Smooth muscle cell of the coronary artery (primary cell): Measurements from ENCODE around the gene POU2AF2. TPM values are rescaled to one million over a fixed set of nuclear protein-coding genes. Genes with fewer than 3 reads are reported as not detected.

Experiments used
- total RNA-seq: library from RNA; depleted of rRNA; stranded (reverse); fragments of >200 nt; gene quantifications from 2 replicates; pipeline ENCODE4 v1.2.3, GENCODE V29; 2014; ENCODE audit warnings: low replicate concordance

POU2AF2 gene, protein sequence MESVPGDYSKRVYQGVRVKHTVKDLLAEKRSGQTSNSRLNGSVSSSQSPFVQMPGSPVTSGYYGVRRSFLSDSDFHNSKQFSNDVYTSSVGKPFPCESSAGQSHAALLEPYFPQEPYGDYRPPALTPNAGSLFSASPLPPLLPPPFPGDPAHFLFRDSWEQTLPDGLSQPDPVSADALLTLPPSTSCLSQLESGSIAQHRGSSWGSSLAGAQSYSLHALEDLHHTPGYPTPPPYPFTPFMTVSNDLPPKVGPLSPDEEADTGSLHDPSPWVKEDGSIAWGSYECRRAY
- total RNA-seq, result not detected in 2 replicates

GRCh38 chr11:111245425-111245824, at the start of gene POU2AF2:
Gene POU2AF2, plus strand, starts transcription at chr11:111245725. Its CDS starts 129 bp downstream, at chr11:111245854.

DNA sequence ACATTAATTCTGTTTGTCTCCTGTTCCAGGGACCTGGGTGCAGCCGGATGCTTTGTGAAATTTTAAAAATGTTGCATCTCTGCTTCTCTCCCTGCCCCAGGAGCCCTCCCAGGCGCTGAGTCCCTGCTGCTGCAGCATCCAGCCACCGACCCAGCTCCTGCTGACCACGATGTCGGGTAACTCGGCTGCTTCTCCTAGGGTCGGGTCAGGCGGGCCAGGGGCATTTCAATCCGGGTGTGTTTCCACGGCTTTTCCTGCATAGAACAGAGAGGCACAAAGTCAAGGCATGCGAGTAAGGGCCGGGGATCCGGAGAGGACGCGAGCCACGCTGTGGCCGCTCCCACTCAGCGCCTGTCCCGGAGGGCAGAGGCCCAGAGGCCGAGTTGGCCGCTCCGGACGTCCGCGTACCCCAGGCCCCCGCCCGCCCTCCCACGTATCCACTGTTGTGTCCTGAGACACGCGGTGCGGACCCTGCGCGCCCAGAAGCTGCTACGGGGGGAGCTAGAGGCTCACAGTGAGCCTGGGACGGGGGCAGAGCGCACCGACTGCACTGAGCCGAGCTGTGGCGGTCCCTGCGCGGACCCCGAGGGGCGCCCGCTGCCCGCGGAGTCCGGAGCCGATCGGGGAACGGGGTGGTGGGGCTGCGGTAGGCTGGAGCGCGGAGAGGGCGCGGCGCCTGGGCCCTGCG, 53.0 kb downstream of the POU2AF2 start, which contains the start of gene POU2AF3:
Gene POU2AF3, plus strand, starts transcription at position 134 of the 688 bp plus-strand sequence. Its CDS starts 36 bp downstream, at position 170.

Other genes starting within 250 kb of the POU2AF2 start
- gene POU2AF3, start 52.8 kb downstream of the POU2AF2 start, total RNA-seq, result not detected in 2 replicates
- not detected in 2 replicates for gene POU2AF1, start 133.6 kb downstream of the POU2AF2 start, total RNA-seq